ENCODE results near the gene CORIN. TPM values are rescaled to one million over a fixed set of nuclear protein-coding genes. Genes with fewer than 3 reads are reported as not detected.

Gene CORIN
- total RNA-seq, 6 donors from 2014 or later = 0.55 to 9.4 (median 2.4) TPM

GRCh38 chr4:47642985-47643760, 194.7 kb downstream of the CORIN start:
- no peak overlapping the region for H3K4me3 ChIP-seq
- ATAC-seq (ENCODE audit: low FRiP score in 2 of 2) = no peak
- no peaks in the 10 kb centered on the region for H3K4me1 ChIP-seq
- no peaks in the 10 kb centered on the region for H3K27me3 ChIP-seq
- no peak for DNase-seq
- TF ChIP-seq EP300 (IDR thresholded peaks at IDR 0.05) (no peak), CTCF (IDR thresholded peaks at IDR 0.05) (no peak), POLR2AphosphoS5 (IDR thresholded peaks at IDR 0.05) (no peak), POLR2A (IDR thresholded peaks at IDR 0.05) (no peak)
- WGBS, 2 donors = 65 to 74% methylated on average over 7 of the region's 7 CpGs
- H3K27ac ChIP-seq = no peak overlapping the region
- no peaks in the 10 kb centered on the region for H3K9me3 ChIP-seq
- H3K36me3 ChIP-seq = no peaks in the 10 kb centered on the region

- 88 to 90% methylated on average over 6 of the region's 6 CpGs for WGBS, 2 donors
- no peaks in the 10 kb centered on the region for H3K27me3 ChIP-seq
- no peak for ATAC-seq (ENCODE audit: low FRiP score in 2 of 2)
- TF ChIP-seq CTCF (IDR thresholded peaks at IDR 0.05) (no peak), EP300 (IDR thresholded peaks at IDR 0.05) (no peak), POLR2A (IDR thresholded peaks at IDR 0.05) (no peak), POLR2AphosphoS5 (IDR thresholded peaks at IDR 0.05) (no peak)
- H3K27ac ChIP-seq = no peak overlapping the region
- H3K4me3 ChIP-seq = no peak overlapping the region
- peaks cover 0 to 1% (median 0%) of the 10 kb centered on the region in 4 donors for H3K9me3 ChIP-seq
- H3K36me3 ChIP-seq = no peaks in the 10 kb centered on the region
- no peaks in the 10 kb centered on the region for H3K4me1 ChIP-seq
- DNase-seq = no peak
These were observed 195.6 kb downstream of the CORIN start for GRCh38 chr4:47642191-47642830.

- Histone ChIP-seq H3K27me3 (no peaks in the 10 kb centered on the region), H3K4me3 (no peak overlapping the region), H3K36me3 (no peaks in the 10 kb centered on the region), H3K9me3 (peaks cover 0 to 5% (median 0%) of the 10 kb centered on the region in 4 donors), H3K27ac (no peak overlapping the region), H3K4me1 (no peaks in the 10 kb centered on the region)
- WGBS, 2 donors = 48 to 59% methylated on average over 1 of the region's 1 CpG
- no peak for ATAC-seq (ENCODE audit: low FRiP score in 2 of 2)
- TF ChIP-seq POLR2A (IDR thresholded peaks at IDR 0.05) (no peak), POLR2AphosphoS5 (IDR thresholded peaks at IDR 0.05) (no peak), EP300 (IDR thresholded peaks at IDR 0.05) (no peak), CTCF (IDR thresholded peaks at IDR 0.05) (no peak)
- DNase-seq = no peak
These were observed 196.1 kb downstream of the CORIN start for GRCh38 chr4:47641755-47642154.

- Histone ChIP-seq H3K4me1 (no peaks in the 10 kb centered on the region), H3K27me3 (no peaks in the 10 kb centered on the region), H3K36me3 (no peaks in the 10 kb centered on the region), H3K27ac (no peak overlapping the region), H3K4me3 (no peak overlapping the region), H3K9me3 (peaks cover 0 to 5% (median 0%) of the 10 kb centered on the region in 4 donors)
- TF ChIP-seq POLR2A (IDR thresholded peaks at IDR 0.05) (no peak), EP300 (IDR thresholded peaks at IDR 0.05) (no peak), POLR2AphosphoS5 (IDR thresholded peaks at IDR 0.05) (no peak), CTCF (IDR thresholded peaks at IDR 0.05) (no peak)
- ATAC-seq (ENCODE audit: low FRiP score in 2 of 2) (no peak), DNase-seq (no peak)
These were observed 197.0 kb downstream of the CORIN start for GRCh38 chr4:47640911-47641310.

Measured in upper lobe of left lung (tissue), 6 donors.